B cell (primary cell): ENCODE measurements around the gene CFHR3. TPM values are rescaled to one million over a fixed set of nuclear protein-coding genes. Genes with fewer than 3 reads are reported as not detected.

Experiments
- ATAC-seq: fragments of 200-7000 bp; cut with Tn5 transposase; one replicate; pipeline ENCODE4 v1.10.0; 2021; ENCODE audit warnings: low read depth, mild to moderate bottlenecking, moderate number of reproducible peaks, moderate library complexity
- CTCF ChIA-PET: fragments of 350-600 bp; sonication (Branson Sonifier 250); formaldehyde crosslinking; loops from one replicate; lab custom pipeline; 2021; ENCODE audit warnings: antibody characterized with exemption, inconsistent platforms; lab: Charles Lee
- POLR2A ChIA-PET: fragments of 350-600 bp; sonication (Branson Sonifier 250); formaldehyde crosslinking; loops from one replicate; lab custom pipeline; 2021; ENCODE audit warnings: antibody characterized with exemption; lab: Charles Lee
- DNase-seq: peaks from one replicate; pipeline ENCODE4 v3.0.0; 2013
- H2AFZ ChIP-seq: 2 replicates; pipeline ENCODE4 v1.6.1; 2012; ENCODE audit warnings: mild to moderate bottlenecking, low read depth, low read length; ENCODE audit not compliant: insufficient read depth, poor library complexity, severe bottlenecking
- H3K27ac ChIP-seq, 2 donors: 1 replicate in 1 of 2; 2 replicates in 1 of 2; pipeline ENCODE4 v1.5.1; 2012 to 2013; ENCODE audit warnings: low read length in 2 of 2, mild to moderate bottlenecking in 2 of 2, moderate library complexity in 1 of 2
- H3K27me3 ChIP-seq, 4 experiments: fragments of 200-600 bp in 1 of 4; sonication (generic) in 1 of 4; replicated peaks in 1 of 4; 1 replicate in 2 of 4; 2 replicates in 2 of 4; pipeline versions ENCODE4 v1.6.1 to v1.7.0; 2013 to 2016; ENCODE audit warnings: low read length in 3 of 4, mild to moderate bottlenecking in 2 of 4, mixed read lengths in 1 of 4, moderate library complexity in 1 of 4; ENCODE audit not compliant: insufficient read depth in 4 of 4, control insufficient read depth in 3 of 4; ENCODE audit errors: control extremely low read depth in 1 of 4
- H3K36me3 ChIP-seq, 2 experiments: replicated peaks in 1 of 2; 1 replicate in 1 of 2; 2 replicates in 1 of 2; pipeline versions ENCODE4 v1.6.1 to v1.7.1; 2013; ENCODE audit warnings: low read length in 1 of 2; ENCODE audit not compliant: insufficient read depth in 2 of 2, control insufficient read depth in 1 of 2; ENCODE audit errors: control extremely low read depth in 1 of 2, extremely low read depth in 1 of 2
- H3K4me1 ChIP-seq, 2 donors: fragments of 200-600 bp in 1 of 2; sonication (generic) in 1 of 2; 1 replicate in 1 of 2; 2 replicates in 1 of 2; pipeline versions ENCODE4 v1.5.1 to v1.6.1; 2013 to 2017; ENCODE audit warnings: low read length in 2 of 2; ENCODE audit not compliant: control insufficient read depth in 2 of 2, insufficient read depth in 2 of 2
- H3K4me2 ChIP-seq: replicated peaks from 2 replicates; pipeline ENCODE3; 2012; ENCODE audit warnings: mild to moderate bottlenecking, low read depth, low read length; ENCODE audit not compliant: poor library complexity, severe bottlenecking
- H3K4me3 ChIP-seq, 5 experiments: fragments of 200-600 bp in 1 of 5; sonication (generic) in 1 of 5; 1 replicate in 3 of 5; 2 replicates in 2 of 5; pipeline versions ENCODE4 v1.5.1 to v1.7.0; 2011 to 2016; ENCODE audit warnings: low read length in 4 of 5, mild to moderate bottlenecking in 4 of 5, low read depth in 2 of 5, control low read depth in 1 of 5, moderate library complexity in 1 of 5; ENCODE audit not compliant: insufficient read depth in 1 of 5; ENCODE audit errors: control extremely low read depth in 1 of 5, extremely low read depth in 1 of 5
- H3K79me2 ChIP-seq: fragments of 200-600 bp; sonication (generic); one replicate; pipeline ENCODE4 v1.6.0; 2016; ENCODE audit warnings: low read length; ENCODE audit not compliant: control insufficient read depth, insufficient read depth
- H3K9ac ChIP-seq: fragments of 200-600 bp; sonication (generic); 2 replicates; pipeline ENCODE4 v1.6.1; 2017; ENCODE audit warnings: mild to moderate bottlenecking, low read length, moderate library complexity
- H3K9me3 ChIP-seq, 3 donors: one replicate each; pipeline versions ENCODE4 v1.6.1 to v1.7.1; 2013; ENCODE audit warnings: low read length in 2 of 3; ENCODE audit not compliant: control insufficient read depth in 2 of 3, insufficient read depth in 1 of 3; ENCODE audit errors: control extremely low read depth in 1 of 3
- H4K20me1 ChIP-seq: 2 replicates; pipeline ENCODE4 v1.6.0; 2012; ENCODE audit warnings: mild to moderate bottlenecking, low read length; ENCODE audit not compliant: insufficient read depth, control insufficient read depth, poor library complexity, severe bottlenecking
- H3K27ac Mint-ChIP-seq: one replicate; pipeline ENCODE4 v1.8.0; 2021; ENCODE audit warnings: mixed read lengths
- H3K27me3 Mint-ChIP-seq: one replicate; pipeline ENCODE4 v1.8.0; 2021; ENCODE audit warnings: mixed read lengths
- H3K4me1 Mint-ChIP-seq: one replicate; pipeline ENCODE4 v1.8.0; 2021; ENCODE audit warnings: mixed read lengths
- H3K4me3 Mint-ChIP-seq: one replicate; pipeline ENCODE4 v1.8.0; 2021; ENCODE audit warnings: mixed read lengths
- H3K9me3 Mint-ChIP-seq: one replicate; pipeline ENCODE4 v1.8.0; 2022; ENCODE audit warnings: mixed read lengths; ENCODE audit not compliant: insufficient read depth
- EZH2 ChIP-seq: IDR thresholded peaks from 2 replicates; pipeline ENCODE4 v1.6.1; 2012; ENCODE audit warnings: borderline replicate concordance, low read depth, mild to moderate bottlenecking, moderate library complexity, low read length; ENCODE audit not compliant: insufficient read depth, poor library complexity, severe bottlenecking
- WGBS: methylation state at CpG from one replicate; pipeline ENCODE4 v1.1.5; 2013; ENCODE audit warnings: missing lambda C conversion rate; ENCODE audit not compliant: insufficient coverage; 5-methylcytosine and 5-hydroxymethylcytosine counted together
- intact Hi-C: fragments of 100-400 bp; cut with micrococcal nuclease; formaldehyde crosslinking; loops from one replicate; pipeline ENCODE4 v1.10.0; 2022
- polyA plus RNA-seq: library from polyadenylated mRNA; depleted of rRNA; stranded (reverse); fragments of >200 nt; gene quantifications from 2 replicates; pipeline ENCODE4 v1.2.3, GENCODE V29; 2012
- total RNA-seq, 2 donors: library from RNA; stranded (reverse); fragments of 120-200 nt in 1 of 2; gene quantifications; 1 replicate in 1 of 2; 2 replicates in 1 of 2; pipeline versions ENCODE4 v1.2.3 to v1.2.4, GENCODE V29; 2013 to 2022
- TF ChIP-seq, protein P1 (sequence below): fragments of 200-600 bp; IDR thresholded peaks from one replicate; pipeline ENCODE4 v1.8.0; 2022; ENCODE audit warnings: antibody characterized with exemption, mild to moderate bottlenecking

Gene CFHR3
- total and polyA plus RNA-seq, 2 donors (not counting 1 experiment from before 2014, with no cell fraction given), result not detected

GRCh38 chr1:196773713-196774112 lies 927 bp upstream of the CFHR3 start:
- no peak overlapping the region for H2AFZ ChIP-seq
- no peaks in the 10 kb centered on the region for H3K36me3 ChIP-seq
- no peak overlapping the region for H3K27ac ChIP-seq
- intact Hi-C loops, result no loop called here
- H3K79me2 ChIP-seq, result no peaks in the 10 kb centered on the region
- H3K9me3 ChIP-seq, result no peaks in the 10 kb centered on the region
- no peak for ATAC-seq
- Mint-ChIP-seq H3K27me3 (no peaks in the 10 kb centered on the region), H3K4me3 (no peak overlapping the region), H3K27ac (no peak overlapping the region), H3K9me3 (no peaks in the 10 kb centered on the region), H3K4me1 (no peaks in the 10 kb centered on the region)
- ChIA-PET CTCF (no interaction called here), POLR2A (no interaction called here)
- no peak overlapping the region for H3K4me3 ChIP-seq
- H3K9ac ChIP-seq, result no peak overlapping the region
- no peak for TF ChIP-seq EZH2
- TF ChIP-seq, protein P1, sequence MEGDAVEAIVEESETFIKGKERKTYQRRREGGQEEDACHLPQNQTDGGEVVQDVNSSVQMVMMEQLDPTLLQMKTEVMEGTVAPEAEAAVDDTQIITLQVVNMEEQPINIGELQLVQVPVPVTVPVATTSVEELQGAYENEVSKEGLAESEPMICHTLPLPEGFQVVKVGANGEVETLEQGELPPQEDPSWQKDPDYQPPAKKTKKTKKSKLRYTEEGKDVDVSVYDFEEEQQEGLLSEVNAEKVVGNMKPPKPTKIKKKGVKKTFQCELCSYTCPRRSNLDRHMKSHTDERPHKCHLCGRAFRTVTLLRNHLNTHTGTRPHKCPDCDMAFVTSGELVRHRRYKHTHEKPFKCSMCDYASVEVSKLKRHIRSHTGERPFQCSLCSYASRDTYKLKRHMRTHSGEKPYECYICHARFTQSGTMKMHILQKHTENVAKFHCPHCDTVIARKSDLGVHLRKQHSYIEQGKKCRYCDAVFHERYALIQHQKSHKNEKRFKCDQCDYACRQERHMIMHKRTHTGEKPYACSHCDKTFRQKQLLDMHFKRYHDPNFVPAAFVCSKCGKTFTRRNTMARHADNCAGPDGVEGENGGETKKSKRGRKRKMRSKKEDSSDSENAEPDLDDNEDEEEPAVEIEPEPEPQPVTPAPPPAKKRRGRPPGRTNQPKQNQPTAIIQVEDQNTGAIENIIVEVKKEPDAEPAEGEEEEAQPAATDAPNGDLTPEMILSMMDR, result no peak
- no CpG with 5 or more reads among the region's 1 CpG for WGBS
- no peaks in the 10 kb centered on the region for H4K20me1 ChIP-seq
- H3K4me1 ChIP-seq, result no peaks in the 10 kb centered on the region
- no peak overlapping the region for H3K4me2 ChIP-seq
- no peaks in the 10 kb centered on the region for H3K27me3 ChIP-seq
- no peak for DNase-seq

- H3K9me3 ChIP-seq, result no peaks in the 10 kb centered on the region
- intact Hi-C loops, result no loop called here
- no peak overlapping the region for H2AFZ ChIP-seq
- TF ChIP-seq, protein P1, result no peak
- TF ChIP-seq EZH2, result no peak
- no peaks in the 10 kb centered on the region for H3K36me3 ChIP-seq
- DNase-seq, result no peak
- H4K20me1 ChIP-seq, result no peaks in the 10 kb centered on the region
- H3K9me3 Mint-ChIP-seq, result no peaks in the 10 kb centered on the region
- H3K4me2 ChIP-seq, result no peak overlapping the region
- no peak overlapping the region for H3K4me3 ChIP-seq
- H3K4me1 Mint-ChIP-seq, result no peaks in the 10 kb centered on the region
- no peak overlapping the region for H3K27ac ChIP-seq
- no peaks in the 10 kb centered on the region for H3K4me1 ChIP-seq
- H3K27ac Mint-ChIP-seq, result no peak overlapping the region
- ATAC-seq, result no peak
- POLR2A ChIA-PET, result no interaction called here
- CTCF ChIA-PET, result no interaction called here
- H3K27me3 Mint-ChIP-seq, result no peaks in the 10 kb centered on the region
- 100% methylated on average over 1 of the region's 2 CpGs for WGBS
- no peaks in the 10 kb centered on the region for H3K79me2 ChIP-seq
- no peaks in the 10 kb centered on the region for H3K27me3 ChIP-seq
- H3K4me3 Mint-ChIP-seq, result no peak overlapping the region
- no peak overlapping the region for H3K9ac ChIP-seq
Observed at GRCh38 chr1:196774175-196774574, 465 bp upstream of the CFHR3 start.
